ENCODE data around the gene FUCA2.
"Not testable (repeated sequence)": the region's sequence is repeated elsewhere in the genome, so short reads cannot be mapped to it uniquely, and the experiment has no call there.

Gene FUCA2

DNA sequence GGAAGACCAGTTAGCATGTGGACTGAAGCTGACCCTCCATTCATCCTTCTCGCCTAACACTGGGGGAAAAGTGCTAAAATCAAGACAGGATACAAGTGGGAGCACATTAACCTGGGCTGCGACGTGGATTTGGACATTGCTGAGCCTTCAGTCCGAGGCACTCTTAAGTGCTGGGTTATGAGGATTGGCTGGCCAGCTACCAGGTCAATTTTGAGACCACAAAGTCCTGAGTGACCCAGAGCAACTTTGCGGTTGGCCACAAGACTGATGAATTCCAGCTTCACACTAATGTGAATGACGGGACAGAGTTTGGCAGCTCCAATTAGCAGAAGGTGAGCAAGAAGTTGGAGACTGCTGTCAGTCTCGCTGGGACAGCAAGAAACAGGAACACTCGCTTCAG, 20.7 kb downstream of the FUCA2 start:
- no peak for DNase-seq

DNA sequence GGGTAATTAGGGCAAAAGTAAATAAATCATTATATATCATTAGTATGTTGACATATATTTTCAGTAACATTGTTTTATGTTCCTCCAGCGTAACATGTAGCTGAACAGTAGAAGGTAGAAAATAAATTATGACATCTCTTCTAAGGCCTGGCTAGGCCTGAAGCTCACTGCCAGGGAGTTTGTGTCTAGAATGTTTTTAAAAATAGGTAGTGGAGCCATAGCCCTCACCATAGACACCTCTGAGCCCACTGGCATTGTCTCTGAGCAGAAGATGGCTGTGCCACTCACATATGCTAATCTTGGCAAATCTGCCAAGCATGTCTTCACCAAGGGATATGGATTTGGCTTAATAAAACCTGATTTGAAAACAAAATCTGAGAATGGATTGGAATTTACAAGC, 21.3 kb downstream of the FUCA2 start:
- DNase-seq: no peak

DNA sequence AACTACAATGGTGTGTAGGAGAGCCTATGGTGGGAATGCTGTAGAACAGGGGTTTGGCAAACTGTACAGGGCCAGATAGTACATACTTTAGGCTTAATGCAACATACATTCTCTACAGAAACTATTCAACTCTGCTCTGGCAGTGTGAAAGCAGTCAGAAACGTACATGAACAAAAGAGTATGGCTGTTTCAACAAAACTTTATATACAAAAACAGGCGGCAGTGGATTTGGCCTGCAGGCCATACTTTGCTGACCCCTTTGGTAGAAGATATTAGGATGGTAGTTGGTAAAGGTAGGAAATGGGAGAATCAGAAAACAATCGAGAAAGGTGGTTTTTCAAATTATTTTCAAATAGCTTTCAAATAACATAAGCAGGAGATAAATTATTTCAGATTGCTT, 24.8 kb downstream of the FUCA2 start:
- no peak for DNase-seq

DNA sequence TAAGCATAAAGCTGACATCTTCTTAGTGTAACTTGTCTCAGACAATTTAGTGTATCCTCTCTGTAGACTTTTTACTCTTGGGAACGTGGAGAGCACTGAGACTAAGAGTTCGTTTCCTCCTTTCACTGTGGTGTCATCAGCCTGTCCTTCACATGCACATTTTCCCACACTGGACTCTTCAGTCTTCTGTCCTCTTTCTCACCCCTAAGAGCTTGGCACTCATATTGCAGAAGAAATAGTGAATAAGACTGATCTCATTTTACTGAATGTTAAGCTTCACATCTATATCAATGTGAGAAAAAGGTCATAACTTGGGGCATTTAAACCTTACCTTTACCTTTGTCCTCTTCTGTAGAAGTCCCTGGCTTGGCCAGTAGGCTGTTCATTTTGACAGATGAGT, 25.6 kb downstream of the FUCA2 start:
- DNase-seq: no peak

DNA sequence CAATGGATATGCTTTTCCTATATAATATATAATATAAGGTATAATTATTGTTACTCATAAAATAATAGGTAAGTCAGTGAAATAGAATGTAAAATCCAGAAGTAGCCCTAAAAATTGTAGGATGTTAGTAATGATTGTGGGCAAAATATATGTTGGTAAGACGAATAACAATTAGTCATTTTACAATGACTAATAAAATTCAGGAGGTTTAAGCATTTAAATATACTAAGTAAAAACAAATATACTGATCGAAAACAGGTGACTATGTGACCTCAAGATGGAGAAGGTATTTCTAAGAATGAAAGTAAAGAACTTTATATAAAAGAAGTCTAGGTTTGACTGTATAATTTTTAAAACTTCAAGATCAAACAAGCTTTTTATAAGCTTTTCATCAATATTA, 28.9 kb downstream of the FUCA2 start:
- DNase-seq: no peak

DNA sequence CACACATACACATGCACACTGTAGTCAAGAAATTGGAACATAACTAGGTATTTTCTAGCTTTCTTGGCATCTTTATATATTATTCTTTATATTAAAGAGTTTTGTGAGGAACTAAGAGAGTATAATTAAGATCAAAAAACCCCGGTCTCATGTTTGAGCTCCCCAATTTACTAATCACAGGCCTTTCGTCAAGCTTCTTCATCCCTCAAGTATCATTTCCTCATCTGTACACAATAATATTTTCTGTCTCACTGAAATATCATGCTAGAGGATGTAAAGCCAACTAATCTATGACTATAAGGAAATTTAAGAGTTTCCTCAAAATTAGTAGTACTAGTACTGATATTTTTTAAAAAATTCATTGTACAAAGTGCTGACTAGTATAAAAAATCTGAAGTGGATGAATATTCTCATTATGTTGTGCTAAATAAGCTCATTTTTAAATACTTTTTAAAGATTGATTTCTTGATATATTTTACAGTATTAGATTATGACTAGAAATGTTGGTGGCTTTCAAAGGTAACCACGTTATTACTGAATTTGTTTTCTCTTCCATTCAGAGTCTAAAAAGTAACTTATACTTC, 32.9 kb downstream of the FUCA2 start:
- DNase-seq: no peak

DNA sequence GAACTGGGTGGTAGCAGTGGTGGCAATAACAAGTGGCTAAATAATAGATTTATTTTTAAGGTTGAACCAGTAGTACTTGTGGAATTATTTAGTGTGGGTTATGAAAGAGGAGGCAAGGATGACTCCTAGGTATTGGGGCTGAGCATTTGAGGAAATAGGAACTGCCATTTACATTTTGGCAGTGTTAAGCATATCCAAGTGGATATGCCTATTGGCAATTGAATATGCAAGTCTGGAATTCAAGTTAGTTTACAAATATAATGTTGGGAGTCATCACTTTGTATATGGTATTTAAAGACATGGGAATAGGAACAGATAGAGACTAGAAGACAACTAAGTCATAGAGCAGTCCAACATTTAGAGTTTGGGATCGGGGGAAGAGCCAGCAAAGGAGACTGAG, 35.0 kb downstream of the FUCA2 start:
- DNase-seq: no peak

DNA sequence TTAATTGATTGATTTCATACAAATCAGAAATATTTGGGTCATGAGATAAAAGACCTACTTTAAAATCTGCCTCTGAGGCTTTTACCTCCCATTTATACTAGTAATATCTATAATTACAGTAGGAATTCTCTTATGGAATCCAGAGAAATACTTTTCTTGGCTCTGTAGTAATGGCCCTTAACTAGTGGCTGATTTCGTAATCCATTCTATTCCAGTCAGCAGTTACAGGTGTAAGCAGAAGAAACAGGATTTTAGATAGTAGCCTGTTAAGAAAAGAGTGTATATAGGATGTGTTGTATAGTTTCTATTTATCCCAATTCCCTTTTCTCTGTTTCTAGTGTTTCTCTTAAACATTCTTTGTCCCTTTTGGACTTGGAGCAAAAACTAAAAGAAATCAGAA, 39.7 kb downstream of the FUCA2 start:
- DNase-seq: no peak

DNA sequence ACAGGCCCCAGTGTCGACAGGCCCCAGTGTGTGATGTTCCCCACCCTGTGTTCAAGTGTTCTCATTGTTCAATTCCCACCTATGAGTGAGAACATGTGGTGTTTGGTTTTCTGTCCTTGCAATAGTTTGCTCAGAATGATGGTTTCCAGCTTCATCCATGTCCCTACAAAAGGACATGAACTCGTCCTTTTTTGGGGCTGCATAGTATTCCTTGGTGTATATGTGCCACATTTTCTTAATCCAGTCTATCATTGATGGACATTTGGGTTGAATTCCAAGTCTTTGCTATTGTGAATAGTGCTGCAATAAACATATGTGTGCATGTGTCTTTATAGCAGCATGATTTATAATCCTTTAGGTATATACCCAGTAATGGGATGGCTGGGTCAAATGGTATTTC, 42.7 kb downstream of the FUCA2 start:
- DNase-seq: not testable (repeated sequence)

DNA sequence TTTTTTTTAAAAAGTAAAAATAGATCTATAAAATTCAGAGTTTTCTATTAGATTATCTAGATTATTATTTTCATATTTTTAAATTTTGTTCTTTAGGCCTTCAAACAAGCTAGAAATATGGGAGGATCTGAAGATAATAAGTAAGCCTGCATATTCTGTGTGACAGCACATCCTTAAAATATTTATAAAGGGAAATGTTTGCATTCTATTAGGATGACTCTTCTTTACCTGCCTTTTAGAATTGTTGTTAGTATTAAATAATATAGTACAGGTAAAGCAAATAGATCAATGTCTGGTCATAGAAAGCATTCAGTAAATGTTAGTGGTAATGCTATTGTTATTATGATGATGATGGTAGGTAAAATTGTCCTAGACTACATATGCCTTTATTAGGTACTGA, 43.5 kb downstream of the FUCA2 start:
- no peak for DNase-seq

DNA sequence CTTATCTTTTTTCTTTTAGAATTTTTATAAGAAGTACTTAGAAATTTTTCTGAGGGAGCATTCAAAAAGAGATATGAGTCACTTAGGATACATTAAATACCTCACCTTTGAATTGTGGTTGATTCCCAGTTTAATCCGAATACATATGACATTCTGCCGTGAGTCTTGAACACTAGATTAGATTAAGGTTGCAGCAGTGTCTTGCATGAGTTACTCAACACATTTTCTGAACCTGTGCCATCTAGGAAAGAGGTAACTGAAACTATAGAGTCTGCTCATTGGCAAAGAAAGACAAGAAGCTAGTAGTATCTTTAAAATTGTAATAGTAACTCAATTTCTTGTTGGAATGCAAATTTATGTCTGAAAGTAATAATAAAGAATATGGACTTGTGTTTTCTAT, 46.0 kb downstream of the FUCA2 start:
- DNase-seq: no peak

DNA sequence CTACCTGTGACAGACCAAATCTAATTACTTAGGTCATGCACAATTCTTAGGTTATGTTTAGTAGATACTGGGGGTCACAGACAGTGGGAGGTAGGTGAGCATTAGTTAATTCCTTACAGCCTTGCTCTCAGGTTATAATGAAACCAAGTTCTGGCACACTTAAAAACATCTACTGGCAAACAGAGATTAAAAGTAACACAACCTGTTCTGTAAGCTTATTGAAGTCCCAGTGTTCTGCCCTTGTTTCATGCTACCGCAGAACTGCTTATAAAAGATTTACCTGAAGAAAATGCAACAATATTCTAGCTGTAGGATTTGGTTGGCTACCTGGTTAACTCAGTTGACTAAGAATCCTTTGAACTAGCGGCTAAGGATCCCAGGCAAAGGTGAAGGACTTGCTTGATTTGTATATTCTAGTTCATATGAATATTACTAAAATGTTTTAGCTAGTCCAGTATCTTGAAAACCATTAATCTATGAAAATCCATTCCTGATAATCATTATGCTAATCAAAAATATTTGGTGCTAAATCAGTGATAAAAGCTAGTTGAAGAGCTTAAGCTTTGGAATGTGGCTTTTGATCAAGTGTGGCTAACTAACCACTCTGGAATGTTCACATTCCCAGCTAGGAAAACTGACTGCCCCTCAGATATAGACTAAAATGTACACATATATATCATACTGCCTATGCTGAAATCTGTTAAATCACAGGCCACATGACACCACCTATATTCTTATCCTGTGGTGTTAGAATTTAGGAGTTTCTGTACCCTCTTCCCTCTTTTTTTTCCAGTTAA, 53.8 kb downstream of the FUCA2 start:
- no peak for DNase-seq

DNA sequence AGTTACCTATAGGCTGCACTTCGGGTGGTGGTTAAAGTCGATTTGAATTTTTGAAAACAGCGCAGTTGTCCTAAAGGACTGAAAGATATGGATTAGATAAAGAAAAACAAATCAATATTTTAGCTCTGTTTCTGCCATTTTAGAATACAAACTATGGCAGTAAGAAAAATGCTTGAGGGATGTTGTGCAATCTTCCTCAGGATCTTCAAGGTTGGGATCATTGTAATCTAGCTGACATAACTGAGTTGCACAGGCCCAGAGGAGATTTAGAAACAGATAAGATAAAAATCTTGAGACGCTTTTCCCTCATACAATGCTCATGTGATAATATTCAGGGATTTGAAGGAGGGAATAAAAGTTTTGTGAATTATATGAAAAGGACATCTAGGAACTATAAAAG, 60.0 kb downstream of the FUCA2 start:
- DNase-seq: peak; percentile 68 to 81

DNA sequence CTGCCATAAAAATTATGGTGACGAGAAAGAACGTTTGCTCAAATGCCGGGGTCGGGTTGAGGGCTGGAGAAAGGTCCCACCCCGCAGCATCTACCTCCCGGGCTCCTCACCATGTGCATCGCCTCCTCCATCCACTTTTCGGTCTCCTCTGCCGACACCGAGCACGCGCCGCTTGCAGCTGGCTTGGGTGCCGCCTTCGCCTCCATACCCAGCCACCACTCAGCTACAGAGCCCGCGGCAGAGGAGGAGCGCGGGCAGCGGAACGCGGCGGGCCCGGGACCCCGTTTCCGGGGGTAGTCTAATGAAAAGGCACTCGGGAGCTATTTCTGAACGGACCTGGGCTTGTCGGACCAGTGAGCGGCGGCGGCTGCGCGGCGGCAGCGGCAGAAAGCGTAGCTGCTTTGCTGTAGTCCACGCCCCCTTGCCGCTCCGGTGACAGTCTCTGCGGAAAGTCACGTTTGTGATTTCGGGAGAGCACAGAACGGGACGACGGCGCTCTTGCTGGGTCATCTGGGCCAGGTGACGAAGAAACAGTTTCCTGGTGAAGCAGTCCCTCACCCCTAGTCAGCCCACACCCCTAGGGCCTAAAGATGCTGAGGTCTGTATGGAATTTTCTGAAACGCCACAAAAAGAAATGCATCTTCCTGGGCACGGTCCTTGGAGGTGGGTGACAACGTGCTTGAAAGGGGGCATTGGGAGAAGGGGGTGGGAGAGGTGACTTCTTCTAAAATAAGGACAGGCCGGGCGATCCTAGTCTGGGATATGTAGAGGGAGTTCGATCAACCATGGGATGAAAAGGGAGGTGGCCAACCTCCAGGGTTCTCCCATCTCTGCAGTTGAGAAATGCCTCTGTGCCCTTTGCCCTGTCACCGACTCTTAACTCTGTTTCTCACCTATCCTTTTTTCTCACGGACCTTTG, 60.8 kb downstream of the FUCA2 start, which contains the start of the genes ADAT2 and PEX3:
ADAT2 (minus strand) TSS at position 243 of the 919 bp plus-strand sequence; CDS start at position 206, 37 bp downstream.
PEX3 (plus strand) TSS at position 353 of the 919 bp plus-strand sequence; CDS start at position 591, 238 bp downstream.
- DNase-seq: peak; percentile 99

DNA sequence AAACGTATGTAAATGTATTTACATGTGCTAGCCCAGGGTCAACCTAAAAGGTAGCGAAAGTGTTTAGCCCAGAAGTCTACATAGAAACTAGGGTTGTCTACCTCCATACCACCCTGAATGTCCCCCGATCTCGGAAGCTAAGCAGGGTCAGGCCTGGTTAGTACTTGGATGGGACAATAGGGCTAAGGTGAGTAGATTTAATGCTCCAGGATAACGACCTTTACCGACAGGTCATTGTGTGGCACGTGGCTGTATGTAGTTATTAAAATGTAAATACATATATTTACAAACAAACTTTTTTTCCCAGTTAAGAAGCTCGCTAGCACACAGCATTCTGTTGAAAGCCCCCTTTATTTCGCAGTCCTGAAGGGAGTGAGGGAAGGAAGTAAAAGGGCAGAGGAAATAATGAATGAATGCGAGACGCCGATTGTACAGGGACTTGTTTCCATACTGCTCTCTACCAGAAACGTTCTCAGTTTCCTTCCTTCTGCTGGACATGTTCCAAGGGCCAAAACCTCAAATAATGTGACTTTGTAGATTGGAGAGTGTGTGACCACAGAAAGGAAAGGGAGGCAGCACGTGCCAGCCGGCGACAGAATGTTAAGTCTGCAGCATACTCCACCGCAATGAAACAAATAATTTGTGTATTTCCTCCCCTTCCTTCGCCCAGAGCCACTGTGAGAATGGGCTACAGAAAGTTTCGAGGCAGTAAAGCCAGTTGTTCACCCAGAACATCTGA, 61.6 kb downstream of the FUCA2 start:
- peak; percentile 74 to 79 for DNase-seq

DNA sequence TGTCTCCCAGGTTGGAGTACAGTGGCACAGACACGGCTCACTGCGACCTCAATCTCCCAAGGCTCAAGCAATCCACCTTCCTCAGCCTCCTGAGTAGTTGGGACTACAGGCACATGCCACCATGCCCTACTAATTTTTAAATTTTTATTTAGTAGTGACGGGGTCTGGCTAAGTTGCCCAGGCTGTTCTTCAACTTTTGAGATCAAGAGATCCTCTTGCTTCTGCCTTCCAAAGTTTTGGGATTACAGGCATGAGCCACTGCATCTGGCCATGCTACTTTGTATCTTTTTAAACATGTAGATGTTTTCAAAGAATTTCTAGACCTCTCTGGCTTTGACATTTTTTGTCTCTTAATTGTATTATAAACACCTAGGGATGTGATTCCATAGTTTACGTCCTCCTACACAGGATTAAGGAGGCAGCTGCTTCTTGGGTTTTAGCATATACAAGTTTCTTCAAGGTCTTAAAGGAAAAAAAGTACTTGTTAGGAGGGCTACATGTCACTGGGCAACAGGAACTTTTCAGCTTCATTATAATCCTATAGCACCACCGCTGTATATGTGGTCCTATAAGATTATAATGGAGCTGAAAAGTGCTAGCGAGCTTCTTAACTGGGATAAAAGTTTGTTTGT, 62.3 kb downstream of the FUCA2 start:
- DNase-seq: no peak

DNA sequence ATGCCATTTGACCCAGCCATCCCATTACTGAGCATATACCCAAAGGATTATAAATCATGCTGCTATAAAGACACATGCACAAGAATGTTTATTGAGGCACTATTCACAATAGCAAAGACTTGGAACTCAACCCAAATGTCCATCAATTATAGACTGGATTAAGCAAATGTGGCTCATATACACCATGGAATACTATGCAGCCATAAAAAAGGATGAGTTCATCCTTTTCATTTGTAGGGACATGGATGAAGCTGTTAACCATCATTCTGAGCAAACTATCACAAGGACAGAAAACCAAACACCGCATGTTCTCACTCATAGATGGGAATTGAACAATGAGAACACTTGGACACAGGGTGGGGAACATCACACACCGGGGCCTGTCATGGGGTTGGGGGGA, 63.7 kb downstream of the FUCA2 start:
- DNase-seq: not testable (repeated sequence)

Measured in AML-193 (cell line).